GM21390 (cell line): ENCODE measurements around the gene SKOR1.

Experiments used
- ATAC-seq: cut with Tn5 transposase; IDR thresholded peaks from one replicate; pipeline ENCODE4 v1.9.1; 2021; ENCODE audit not compliant: unreplicated experiment

Gene SKOR1

GRCh38 chr15:67884009-67884408, 58.7 kb downstream of the SKOR1 start:
- no peak for ATAC-seq
